K562 (cell line): ENCODE data around the gene KLK15. TPM values are rescaled to one million over a fixed set of nuclear protein-coding genes. Genes with fewer than 3 reads are reported as not detected.

Experiments
- FOXK2 ChIP-seq, 2 experiments: fragments of 450-650 bp; IDR thresholded peaks in 1 of 2; conservative IDR thresholded peaks in 1 of 2; 2 replicates each; pipeline ENCODE4 v1.6.1; 2016; ENCODE audit warnings: low read depth in 2 of 2, mild to moderate bottlenecking in 1 of 2
- polyA plus RNA-seq, 8 experiments: library from polyadenylated mRNA; depleted of rRNA in 4 of 8; stranded (reverse) in 5 of 8; unstranded in 3 of 8; fragments of >200 nt; fragmentation: Nextera tagmentation in 2 of 8; fragmentation: Illumina TruSeq in 1 of 8; extraction: Ambion mirVana in 2 of 8; extraction: Trizol in 1 of 8; gene quantifications; 2 replicates each; pipeline versions ENCODE4 v1.2.1 to v1.2.3, GENCODE V29; 2011 to 2014; ENCODE audit warnings: inconsistent platforms in 1 of 8, missing spikeins in 1 of 8
- total RNA-seq, 7 experiments: library from RNA; depleted of rRNA in 6 of 7; stranded (reverse); fragments of >200 nt in 6 of 7; fragmentation: Illumina TruSeq in 2 of 7; extraction: Trizol in 2 of 7; gene quantifications; 2 replicates each; pipeline versions ENCODE4 v1.2.1 to v1.2.3, GENCODE V29; 2011 to 2021; ENCODE audit warnings: low replicate concordance in 1 of 7
- TF ChIP-seq, protein P1 (sequence below): fragments of 450-650 bp; IDR thresholded peaks from 2 replicates; pipeline ENCODE4 v1.6.1; 2016; ENCODE audit warnings: mild to moderate bottlenecking, moderate library complexity

The KLK15 gene
- total and polyA plus RNA-seq, 9 of the 15 experiments (the other 6 are each of a cell fraction or from before 2014, with no cell fraction given): not detected

- TF ChIP-seq, protein P1, sequence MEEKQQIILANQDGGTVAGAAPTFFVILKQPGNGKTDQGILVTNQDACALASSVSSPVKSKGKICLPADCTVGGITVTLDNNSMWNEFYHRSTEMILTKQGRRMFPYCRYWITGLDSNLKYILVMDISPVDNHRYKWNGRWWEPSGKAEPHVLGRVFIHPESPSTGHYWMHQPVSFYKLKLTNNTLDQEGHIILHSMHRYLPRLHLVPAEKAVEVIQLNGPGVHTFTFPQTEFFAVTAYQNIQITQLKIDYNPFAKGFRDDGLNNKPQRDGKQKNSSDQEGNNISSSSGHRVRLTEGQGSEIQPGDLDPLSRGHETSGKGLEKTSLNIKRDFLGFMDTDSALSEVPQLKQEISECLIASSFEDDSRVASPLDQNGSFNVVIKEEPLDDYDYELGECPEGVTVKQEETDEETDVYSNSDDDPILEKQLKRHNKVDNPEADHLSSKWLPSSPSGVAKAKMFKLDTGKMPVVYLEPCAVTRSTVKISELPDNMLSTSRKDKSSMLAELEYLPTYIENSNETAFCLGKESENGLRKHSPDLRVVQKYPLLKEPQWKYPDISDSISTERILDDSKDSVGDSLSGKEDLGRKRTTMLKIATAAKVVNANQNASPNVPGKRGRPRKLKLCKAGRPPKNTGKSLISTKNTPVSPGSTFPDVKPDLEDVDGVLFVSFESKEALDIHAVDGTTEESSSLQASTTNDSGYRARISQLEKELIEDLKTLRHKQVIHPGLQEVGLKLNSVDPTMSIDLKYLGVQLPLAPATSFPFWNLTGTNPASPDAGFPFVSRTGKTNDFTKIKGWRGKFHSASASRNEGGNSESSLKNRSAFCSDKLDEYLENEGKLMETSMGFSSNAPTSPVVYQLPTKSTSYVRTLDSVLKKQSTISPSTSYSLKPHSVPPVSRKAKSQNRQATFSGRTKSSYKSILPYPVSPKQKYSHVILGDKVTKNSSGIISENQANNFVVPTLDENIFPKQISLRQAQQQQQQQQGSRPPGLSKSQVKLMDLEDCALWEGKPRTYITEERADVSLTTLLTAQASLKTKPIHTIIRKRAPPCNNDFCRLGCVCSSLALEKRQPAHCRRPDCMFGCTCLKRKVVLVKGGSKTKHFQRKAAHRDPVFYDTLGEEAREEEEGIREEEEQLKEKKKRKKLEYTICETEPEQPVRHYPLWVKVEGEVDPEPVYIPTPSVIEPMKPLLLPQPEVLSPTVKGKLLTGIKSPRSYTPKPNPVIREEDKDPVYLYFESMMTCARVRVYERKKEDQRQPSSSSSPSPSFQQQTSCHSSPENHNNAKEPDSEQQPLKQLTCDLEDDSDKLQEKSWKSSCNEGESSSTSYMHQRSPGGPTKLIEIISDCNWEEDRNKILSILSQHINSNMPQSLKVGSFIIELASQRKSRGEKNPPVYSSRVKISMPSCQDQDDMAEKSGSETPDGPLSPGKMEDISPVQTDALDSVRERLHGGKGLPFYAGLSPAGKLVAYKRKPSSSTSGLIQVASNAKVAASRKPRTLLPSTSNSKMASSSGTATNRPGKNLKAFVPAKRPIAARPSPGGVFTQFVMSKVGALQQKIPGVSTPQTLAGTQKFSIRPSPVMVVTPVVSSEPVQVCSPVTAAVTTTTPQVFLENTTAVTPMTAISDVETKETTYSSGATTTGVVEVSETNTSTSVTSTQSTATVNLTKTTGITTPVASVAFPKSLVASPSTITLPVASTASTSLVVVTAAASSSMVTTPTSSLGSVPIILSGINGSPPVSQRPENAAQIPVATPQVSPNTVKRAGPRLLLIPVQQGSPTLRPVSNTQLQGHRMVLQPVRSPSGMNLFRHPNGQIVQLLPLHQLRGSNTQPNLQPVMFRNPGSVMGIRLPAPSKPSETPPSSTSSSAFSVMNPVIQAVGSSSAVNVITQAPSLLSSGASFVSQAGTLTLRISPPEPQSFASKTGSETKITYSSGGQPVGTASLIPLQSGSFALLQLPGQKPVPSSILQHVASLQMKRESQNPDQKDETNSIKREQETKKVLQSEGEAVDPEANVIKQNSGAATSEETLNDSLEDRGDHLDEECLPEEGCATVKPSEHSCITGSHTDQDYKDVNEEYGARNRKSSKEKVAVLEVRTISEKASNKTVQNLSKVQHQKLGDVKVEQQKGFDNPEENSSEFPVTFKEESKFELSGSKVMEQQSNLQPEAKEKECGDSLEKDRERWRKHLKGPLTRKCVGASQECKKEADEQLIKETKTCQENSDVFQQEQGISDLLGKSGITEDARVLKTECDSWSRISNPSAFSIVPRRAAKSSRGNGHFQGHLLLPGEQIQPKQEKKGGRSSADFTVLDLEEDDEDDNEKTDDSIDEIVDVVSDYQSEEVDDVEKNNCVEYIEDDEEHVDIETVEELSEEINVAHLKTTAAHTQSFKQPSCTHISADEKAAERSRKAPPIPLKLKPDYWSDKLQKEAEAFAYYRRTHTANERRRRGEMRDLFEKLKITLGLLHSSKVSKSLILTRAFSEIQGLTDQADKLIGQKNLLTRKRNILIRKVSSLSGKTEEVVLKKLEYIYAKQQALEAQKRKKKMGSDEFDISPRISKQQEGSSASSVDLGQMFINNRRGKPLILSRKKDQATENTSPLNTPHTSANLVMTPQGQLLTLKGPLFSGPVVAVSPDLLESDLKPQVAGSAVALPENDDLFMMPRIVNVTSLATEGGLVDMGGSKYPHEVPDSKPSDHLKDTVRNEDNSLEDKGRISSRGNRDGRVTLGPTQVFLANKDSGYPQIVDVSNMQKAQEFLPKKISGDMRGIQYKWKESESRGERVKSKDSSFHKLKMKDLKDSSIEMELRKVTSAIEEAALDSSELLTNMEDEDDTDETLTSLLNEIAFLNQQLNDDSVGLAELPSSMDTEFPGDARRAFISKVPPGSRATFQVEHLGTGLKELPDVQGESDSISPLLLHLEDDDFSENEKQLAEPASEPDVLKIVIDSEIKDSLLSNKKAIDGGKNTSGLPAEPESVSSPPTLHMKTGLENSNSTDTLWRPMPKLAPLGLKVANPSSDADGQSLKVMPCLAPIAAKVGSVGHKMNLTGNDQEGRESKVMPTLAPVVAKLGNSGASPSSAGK: peak; percentile 29; the same call in 1 of the 2 replicates
- TF ChIP-seq FOXK2 (conservative IDR thresholded peaks at IDR 0.05 in 1 of 2, IDR thresholded peaks at IDR 0.05 in 1 of 2; ENCODE audit: low read depth in 2 of 2): peak; percentile 84 to 92
Observed at GRCh38 chr19:50823389-50824042, 9.9 kb downstream of the KLK15 start, which contains the start of gene KLK1 (continued).
